Measurements from ENCODE around the gene ASB5. TPM values are rescaled to one million over a fixed set of nuclear protein-coding genes. Genes with fewer than 3 reads are reported as not detected.
A peak's percentile ranks its signal among the peaks of the same experiment; 100 is the strongest.

The ASB5 gene
- polyA plus RNA-seq, 1 donor (not counting 4 experiments of a cell fraction or from before 2014, with no cell fraction given) = not detected

DNA sequence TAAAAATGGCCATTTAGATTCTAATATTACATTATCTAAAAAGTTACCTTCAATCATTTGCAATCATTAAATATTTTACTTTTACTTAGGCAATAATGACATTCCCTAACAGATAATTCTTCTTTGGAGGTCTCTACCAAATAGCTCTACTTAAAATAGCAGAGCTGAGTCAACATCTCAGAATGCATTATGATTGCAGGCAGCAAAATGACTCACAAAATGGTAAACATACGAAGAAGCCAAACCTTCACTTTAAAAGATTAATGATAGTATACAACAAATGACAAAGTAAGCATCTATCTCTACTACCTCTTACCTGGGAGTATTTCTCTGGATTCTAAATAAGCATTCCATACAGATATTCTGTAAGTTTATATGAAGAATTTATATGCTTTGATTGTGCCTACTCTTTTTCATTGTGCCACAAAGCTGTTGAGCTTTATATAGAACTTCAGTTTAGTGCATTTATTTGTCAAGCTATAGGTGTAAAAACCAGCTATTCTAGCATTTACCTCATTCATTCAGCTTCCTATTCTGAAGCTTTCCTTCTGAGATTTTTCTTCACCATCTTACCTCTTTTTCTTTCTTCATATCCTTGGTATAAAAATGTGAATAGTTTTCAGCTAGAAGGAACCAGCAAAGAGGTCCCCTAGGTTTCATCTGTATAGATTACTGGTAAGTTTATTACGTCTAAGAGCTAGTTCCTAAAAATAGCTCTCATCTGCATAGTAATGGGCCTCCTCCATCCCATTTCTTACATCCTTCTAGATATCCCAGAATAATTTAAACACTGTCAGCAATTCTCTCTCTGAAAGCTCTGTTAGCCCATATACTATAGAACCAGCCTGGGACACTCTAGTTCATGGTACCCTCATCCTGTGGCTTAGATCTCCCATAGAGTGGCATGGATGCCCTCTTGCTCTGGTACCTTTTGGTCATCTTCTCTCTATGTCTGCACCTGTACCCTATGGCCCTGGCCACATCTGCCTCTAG is 33.6 kb upstream of the ASB5 start:
- no peak for FAIRE-seq
- dilution Hi-C loops (cut with MboI; ENCODE audit: extremely low pct_ligation_motif_present, low sequenced_read_pairs) = no loop called here
- H3K27me3 ChIP-seq (ENCODE audit: control insufficient read depth, extremely low read depth, insufficient read depth, low read length) = no peaks in the 10 kb centered on the region

DNA sequence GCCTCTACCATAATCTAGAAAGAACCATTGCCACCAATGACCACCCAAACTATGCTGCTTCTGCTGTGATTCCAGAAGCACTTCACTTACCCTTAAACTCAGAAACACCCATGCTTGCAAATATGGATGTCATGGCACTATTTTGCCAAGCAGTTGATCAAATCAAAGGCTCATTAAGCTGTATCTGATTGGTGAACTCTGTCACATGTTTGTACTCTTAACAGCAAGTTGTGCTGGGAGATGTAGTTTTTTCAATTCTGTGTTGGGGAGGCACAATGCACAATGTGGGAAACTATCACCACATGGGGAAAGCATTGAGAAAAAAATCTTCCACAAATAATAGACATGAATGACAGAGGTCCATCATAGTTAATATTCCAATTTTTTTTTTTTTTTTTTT is 31.5 kb upstream of the ASB5 start:
- Histone ChIP-seq H3K9ac (ENCODE audit: control insufficient read depth, extremely low read depth, insufficient read depth, low read length) (no peak overlapping the region), H3K27me3 (ENCODE audit: control insufficient read depth, extremely low read depth, insufficient read depth, low read length) (no peaks in the 10 kb centered on the region), H3K79me2 (ENCODE audit: control insufficient read depth, insufficient read depth, low read length) (no peaks in the 10 kb centered on the region), H4K20me1 (ENCODE audit: control insufficient read depth, extremely low read depth, insufficient read depth, low read length) (no peaks in the 10 kb centered on the region), H3K36me3 (ENCODE audit: control insufficient read depth in 2 of 2, extremely low read depth in 1 of 2, insufficient read depth in 2 of 2, low read length in 2 of 2) (no peaks in the 10 kb centered on the region), H3K4me3 (ENCODE audit: control insufficient read depth in 2 of 3, extremely low read depth in 1 of 3, insufficient read depth in 2 of 3, low read depth in 1 of 3, low read length in 3 of 3) (no peak overlapping the region), H3K27ac (ENCODE audit: control insufficient read depth, insufficient read depth, low read length) (no peak overlapping the region), H3K9me1 (ENCODE audit: control insufficient read depth, extremely low read depth, insufficient read depth, low read length) (no peaks in the 10 kb centered on the region), H3K4me2 (ENCODE audit: control insufficient read depth, extremely low read depth, insufficient read depth, low read depth, low read length) (no peak overlapping the region), H3K4me1 (ENCODE audit: control insufficient read depth, extremely low read depth, insufficient read depth, low read length) (peaks cover 6% of the 10 kb centered on the region), H2AFZ (ENCODE audit: control insufficient read depth, low read length) (no peak overlapping the region), H3K9me3 (ENCODE audit: control insufficient read depth, low read depth, low read length) (no peaks in the 10 kb centered on the region)
- dilution Hi-C loops (cut with MboI; ENCODE audit: extremely low pct_ligation_motif_present, low sequenced_read_pairs) = no loop called here
- TF ChIP-seq, protein P1, sequence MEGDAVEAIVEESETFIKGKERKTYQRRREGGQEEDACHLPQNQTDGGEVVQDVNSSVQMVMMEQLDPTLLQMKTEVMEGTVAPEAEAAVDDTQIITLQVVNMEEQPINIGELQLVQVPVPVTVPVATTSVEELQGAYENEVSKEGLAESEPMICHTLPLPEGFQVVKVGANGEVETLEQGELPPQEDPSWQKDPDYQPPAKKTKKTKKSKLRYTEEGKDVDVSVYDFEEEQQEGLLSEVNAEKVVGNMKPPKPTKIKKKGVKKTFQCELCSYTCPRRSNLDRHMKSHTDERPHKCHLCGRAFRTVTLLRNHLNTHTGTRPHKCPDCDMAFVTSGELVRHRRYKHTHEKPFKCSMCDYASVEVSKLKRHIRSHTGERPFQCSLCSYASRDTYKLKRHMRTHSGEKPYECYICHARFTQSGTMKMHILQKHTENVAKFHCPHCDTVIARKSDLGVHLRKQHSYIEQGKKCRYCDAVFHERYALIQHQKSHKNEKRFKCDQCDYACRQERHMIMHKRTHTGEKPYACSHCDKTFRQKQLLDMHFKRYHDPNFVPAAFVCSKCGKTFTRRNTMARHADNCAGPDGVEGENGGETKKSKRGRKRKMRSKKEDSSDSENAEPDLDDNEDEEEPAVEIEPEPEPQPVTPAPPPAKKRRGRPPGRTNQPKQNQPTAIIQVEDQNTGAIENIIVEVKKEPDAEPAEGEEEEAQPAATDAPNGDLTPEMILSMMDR (optimal IDR thresholded peaks at IDR 0.05 in 1 of 3, IDR thresholded peaks at IDR 0.05 in 1 of 3, conservative IDR thresholded peaks at IDR 0.05 in 1 of 3; ENCODE audit: extremely low read depth in 1 of 3, insufficient read depth in 2 of 3, low read length in 3 of 3) = no peak
- TF ChIP-seq EZH2 (IDR thresholded peaks at IDR 0.05; ENCODE audit: low read length) = no peak
- FAIRE-seq = no peak
- no peak for DNase-seq (ENCODE audit: low read depth, low spot score)

More for the DNA sequence above, 33.6 kb upstream of the ASB5 start:
- Histone ChIP-seq H3K9ac (ENCODE audit: control insufficient read depth, extremely low read depth, insufficient read depth, low read length) (no peak overlapping the region), H3K9me1 (ENCODE audit: control insufficient read depth, extremely low read depth, insufficient read depth, low read length) (no peaks in the 10 kb centered on the region), H3K79me2 (ENCODE audit: control insufficient read depth, insufficient read depth, low read length) (no peaks in the 10 kb centered on the region), H4K20me1 (ENCODE audit: control insufficient read depth, extremely low read depth, insufficient read depth, low read length) (no peaks in the 10 kb centered on the region), H2AFZ (ENCODE audit: control insufficient read depth, low read length) (no peak overlapping the region), H3K9me3 (ENCODE audit: control insufficient read depth, low read depth, low read length) (no peaks in the 10 kb centered on the region), H3K27ac (ENCODE audit: control insufficient read depth, insufficient read depth, low read length) (no peak overlapping the region), H3K4me1 (ENCODE audit: control insufficient read depth, extremely low read depth, insufficient read depth, low read length) (peaks cover 6% of the 10 kb centered on the region), H3K36me3 (ENCODE audit: control insufficient read depth in 2 of 2, extremely low read depth in 1 of 2, insufficient read depth in 2 of 2, low read length in 2 of 2) (no peaks in the 10 kb centered on the region), H3K4me2 (ENCODE audit: control insufficient read depth, extremely low read depth, insufficient read depth, low read depth, low read length) (peak overlapping the region; percentile 8), H3K4me3 (ENCODE audit: control insufficient read depth in 2 of 3, extremely low read depth in 1 of 3, insufficient read depth in 2 of 3, low read depth in 1 of 3, low read length in 3 of 3) (no peak overlapping the region)
- TF ChIP-seq, protein P1 (optimal IDR thresholded peaks at IDR 0.05 in 1 of 3, IDR thresholded peaks at IDR 0.05 in 1 of 3, conservative IDR thresholded peaks at IDR 0.05 in 1 of 3; ENCODE audit: extremely low read depth in 1 of 3, insufficient read depth in 2 of 3, low read length in 3 of 3) = no peak
- no peak for TF ChIP-seq EZH2 (IDR thresholded peaks at IDR 0.05; ENCODE audit: low read length)
- no peak for DNase-seq (ENCODE audit: low read depth, low spot score)

Data from keratinocyte (primary cell).